Measurements from ENCODE around the gene AGPAT2.
"Not testable (repeated sequence)": the region's sequence is repeated elsewhere in the genome, so short reads cannot be mapped to it uniquely, and the experiment has no call there.

- not testable (repeated sequence) for TF ChIP-seq CTCF (IDR thresholded peaks at IDR 0.05; ENCODE audit: low read depth, low read length); EZH2phosphoT487 (IDR thresholded peaks at IDR 0.05; ENCODE audit: low read depth)
These were observed 54.7 kb downstream of the AGPAT2 start for GRCh38 chr9:136632491-136633106.
